ENCODE data around the gene PRRC2B. TPM values are rescaled to one million over a fixed set of nuclear protein-coding genes. Genes with fewer than 3 reads are reported as not detected.

The PRRC2B gene
- total RNA-seq, 2 donors from 2014 or later: 127 to 131 TPM

DNA sequence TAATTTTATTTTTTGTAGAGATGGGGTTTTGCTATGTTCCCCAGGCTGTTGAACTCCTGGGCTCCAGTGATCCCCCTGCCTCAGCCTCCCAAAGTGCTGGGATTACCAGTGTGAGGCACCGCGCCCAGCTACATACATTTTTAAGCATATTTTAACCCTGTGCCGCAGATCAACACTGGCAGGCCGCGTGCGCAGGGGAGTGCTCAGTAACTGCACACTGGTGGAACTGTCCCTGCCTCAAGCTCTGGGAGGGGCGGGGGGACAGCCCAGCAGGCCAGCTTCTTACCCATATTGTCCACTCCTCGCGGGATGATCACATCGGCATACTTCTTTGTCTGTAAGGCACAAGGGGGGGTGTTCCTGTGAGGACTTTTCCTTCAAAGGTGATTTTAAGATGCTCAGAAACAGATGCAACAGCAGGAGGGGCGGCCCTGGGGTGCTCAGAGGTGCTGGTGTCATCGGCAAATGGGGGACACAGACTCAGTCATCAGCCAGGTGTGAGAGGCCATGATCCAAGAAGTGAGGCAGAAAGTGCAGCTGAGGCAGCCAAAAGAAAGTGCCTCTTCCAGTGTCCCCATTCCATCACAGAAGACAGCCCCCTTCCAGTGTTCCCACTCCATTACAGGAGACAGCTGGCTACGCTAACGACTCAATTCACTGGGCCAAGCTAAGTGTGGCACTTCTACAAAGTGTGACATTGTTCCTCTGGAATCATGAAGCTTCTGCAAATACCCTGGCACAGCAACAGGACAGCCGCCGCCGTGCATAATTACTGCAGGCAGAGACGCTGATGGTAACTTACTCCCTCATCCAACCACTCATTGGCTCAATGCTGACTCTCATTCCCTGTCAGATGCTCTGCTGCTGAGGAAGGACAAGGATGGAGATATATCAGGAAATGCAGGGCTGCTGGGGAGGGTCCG, 132.0 kb downstream of the PRRC2B start:
- intact Hi-C loops (cut with DNase I): no loop called here
- no peak overlapping the region for H3K4me3 ChIP-seq
- peaks cover 10% of the 10 kb centered on the region for H3K4me1 ChIP-seq
- H3K9me3 ChIP-seq: no peaks in the 10 kb centered on the region
- TF ChIP-seq, protein P1, sequence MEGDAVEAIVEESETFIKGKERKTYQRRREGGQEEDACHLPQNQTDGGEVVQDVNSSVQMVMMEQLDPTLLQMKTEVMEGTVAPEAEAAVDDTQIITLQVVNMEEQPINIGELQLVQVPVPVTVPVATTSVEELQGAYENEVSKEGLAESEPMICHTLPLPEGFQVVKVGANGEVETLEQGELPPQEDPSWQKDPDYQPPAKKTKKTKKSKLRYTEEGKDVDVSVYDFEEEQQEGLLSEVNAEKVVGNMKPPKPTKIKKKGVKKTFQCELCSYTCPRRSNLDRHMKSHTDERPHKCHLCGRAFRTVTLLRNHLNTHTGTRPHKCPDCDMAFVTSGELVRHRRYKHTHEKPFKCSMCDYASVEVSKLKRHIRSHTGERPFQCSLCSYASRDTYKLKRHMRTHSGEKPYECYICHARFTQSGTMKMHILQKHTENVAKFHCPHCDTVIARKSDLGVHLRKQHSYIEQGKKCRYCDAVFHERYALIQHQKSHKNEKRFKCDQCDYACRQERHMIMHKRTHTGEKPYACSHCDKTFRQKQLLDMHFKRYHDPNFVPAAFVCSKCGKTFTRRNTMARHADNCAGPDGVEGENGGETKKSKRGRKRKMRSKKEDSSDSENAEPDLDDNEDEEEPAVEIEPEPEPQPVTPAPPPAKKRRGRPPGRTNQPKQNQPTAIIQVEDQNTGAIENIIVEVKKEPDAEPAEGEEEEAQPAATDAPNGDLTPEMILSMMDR (IDR thresholded peaks at IDR 0.05): no peak
- H3K27ac ChIP-seq: no peak overlapping the region
- no peak for DNase-seq
- peaks cover 5% of the 10 kb centered on the region for H3K36me3 ChIP-seq
- no peak overlapping the region for H3K9ac ChIP-seq (ENCODE audit: low read depth in 2 of 2, low read length in 2 of 2)
- H3K27me3 ChIP-seq: no peaks in the 10 kb centered on the region

DNA sequence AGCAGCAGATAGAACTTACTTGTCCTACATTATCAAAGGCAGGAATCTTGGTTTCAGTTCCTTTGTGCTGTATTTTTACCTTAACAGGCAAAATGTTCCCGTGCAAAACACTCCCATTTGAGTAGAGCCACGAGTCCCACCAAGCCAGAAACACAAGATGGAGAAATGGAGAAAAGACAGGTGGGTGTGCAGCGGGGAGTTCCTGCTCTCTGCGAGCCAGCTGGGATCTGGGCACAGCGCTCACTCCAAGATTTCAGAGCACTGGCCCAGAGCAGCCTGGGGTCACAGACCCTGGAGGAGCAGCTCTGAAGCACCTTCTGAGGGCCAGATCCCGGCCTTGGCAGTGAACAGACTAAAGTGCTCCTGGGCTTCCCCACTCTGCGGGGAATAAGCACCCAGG, 134.3 kb downstream of the PRRC2B start:
- Histone ChIP-seq H3K9me3 (no peaks in the 10 kb centered on the region), H3K4me3 (no peak overlapping the region), H3K27ac (no peak overlapping the region), H3K36me3 (peaks cover 5% of the 10 kb centered on the region), H3K4me1 (peaks cover 10% of the 10 kb centered on the region), H3K27me3 (no peaks in the 10 kb centered on the region), H3K9ac (ENCODE audit: low read depth in 2 of 2, low read length in 2 of 2) (no peak overlapping the region)
- intact Hi-C loops (cut with DNase I): no loop called here
- TF ChIP-seq, protein P1 (IDR thresholded peaks at IDR 0.05): no peak
- DNase-seq: no peak

DNA sequence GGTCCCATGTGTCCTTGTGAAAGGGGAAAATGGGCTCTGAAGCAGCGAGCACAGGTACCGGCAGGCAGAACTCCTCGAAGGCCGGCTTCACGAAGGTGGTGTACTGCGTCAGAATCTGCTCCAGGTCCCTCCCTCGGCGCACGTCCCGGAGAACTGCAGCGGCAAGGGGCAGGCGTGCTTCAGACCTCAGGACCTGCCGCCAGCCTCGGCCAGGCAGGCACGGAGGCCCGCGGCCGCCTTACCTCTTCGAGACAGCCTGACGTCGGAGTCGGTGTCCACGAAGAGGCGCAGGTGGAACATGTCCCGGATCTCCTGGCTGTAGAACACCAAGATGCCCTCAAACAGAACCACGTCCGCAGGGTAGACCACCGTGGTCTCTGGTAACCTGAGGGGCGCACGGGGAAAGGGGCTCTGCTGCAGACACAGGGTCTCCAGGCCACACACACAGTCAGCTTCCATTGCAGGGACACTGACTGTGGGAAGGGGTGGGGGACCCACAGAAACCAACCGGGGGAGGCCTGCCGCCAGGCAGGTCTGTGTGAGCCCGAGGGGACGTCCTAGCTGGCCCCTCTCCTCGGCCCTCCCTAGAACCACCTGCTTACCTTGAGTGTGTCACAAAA, 135.1 kb downstream of the PRRC2B start:
- intact Hi-C loops (cut with DNase I): no loop called here
- Histone ChIP-seq H3K27me3 (no peaks in the 10 kb centered on the region), H3K27ac (no peak overlapping the region), H3K4me3 (no peak overlapping the region), H3K9ac (ENCODE audit: low read depth in 2 of 2, low read length in 2 of 2) (no peak overlapping the region), H3K4me1 (peaks cover 10% of the 10 kb centered on the region), H3K36me3 (peaks cover 5% of the 10 kb centered on the region), H3K9me3 (no peaks in the 10 kb centered on the region)
- TF ChIP-seq, protein P1 (IDR thresholded peaks at IDR 0.05): no peak
- DNase-seq: no peak

DNA sequence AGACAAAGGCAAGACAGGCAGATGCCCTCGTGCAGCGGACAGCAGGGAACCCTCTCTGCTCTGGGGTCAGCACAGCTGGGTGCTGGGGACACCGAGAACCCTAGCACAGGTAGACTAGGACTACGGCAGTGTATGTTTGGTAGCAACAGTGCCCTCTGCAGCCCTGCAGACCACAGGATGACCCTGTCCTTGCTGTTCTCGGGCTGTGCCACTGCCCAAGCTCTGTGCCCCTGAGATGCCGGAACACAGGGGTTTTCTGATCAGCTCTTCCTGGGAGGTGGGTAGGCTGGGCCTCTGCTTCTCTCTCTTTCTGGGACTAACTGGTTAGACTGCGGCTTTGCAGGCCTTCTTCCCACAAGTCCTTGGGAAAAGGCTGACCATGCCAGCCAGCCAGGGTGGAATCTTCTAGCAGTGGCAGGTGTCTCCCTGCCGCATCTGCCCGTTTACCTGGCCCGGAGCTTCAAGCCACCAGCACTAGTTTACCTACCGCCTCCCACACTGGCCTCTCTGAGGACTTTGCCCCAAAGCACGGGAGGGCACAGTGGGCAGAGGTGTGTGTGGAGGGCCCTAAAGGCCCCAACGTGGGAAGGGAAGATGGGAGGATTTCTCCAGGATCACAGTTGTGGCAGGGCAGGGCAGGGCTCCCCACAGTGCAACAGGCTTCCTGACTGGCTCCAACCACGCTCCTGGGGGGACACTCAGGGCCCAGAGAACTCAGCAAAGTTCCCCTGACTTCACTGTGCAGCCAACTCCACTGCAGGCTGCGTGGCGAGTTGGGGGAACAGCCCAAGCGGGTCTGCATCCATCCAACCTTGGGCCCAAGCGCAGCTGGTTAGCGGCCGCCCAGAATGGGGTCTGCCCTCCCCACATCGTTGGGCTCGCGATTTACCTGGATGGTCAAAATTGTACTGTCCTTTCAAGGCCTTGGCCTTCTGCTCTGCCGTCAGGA, 136.0 kb downstream of the PRRC2B start:
- peak overlapping the region; percentile 80 to 93 for H3K9ac ChIP-seq (ENCODE audit: low read depth in 2 of 2, low read length in 2 of 2)
- H3K4me3 ChIP-seq: peak overlapping the region; percentile 100
- TF ChIP-seq, protein P1 (IDR thresholded peaks at IDR 0.05): no peak
- DNase-seq: peak; percentile 29
- peaks cover 10% of the 10 kb centered on the region for H3K4me1 ChIP-seq
- no peaks in the 10 kb centered on the region for H3K9me3 ChIP-seq
- intact Hi-C loops (cut with DNase I): no loop called here
- no peak overlapping the region for H3K27ac ChIP-seq
- no peaks in the 10 kb centered on the region for H3K27me3 ChIP-seq
- H3K36me3 ChIP-seq: peaks cover 5% of the 10 kb centered on the region

DNA sequence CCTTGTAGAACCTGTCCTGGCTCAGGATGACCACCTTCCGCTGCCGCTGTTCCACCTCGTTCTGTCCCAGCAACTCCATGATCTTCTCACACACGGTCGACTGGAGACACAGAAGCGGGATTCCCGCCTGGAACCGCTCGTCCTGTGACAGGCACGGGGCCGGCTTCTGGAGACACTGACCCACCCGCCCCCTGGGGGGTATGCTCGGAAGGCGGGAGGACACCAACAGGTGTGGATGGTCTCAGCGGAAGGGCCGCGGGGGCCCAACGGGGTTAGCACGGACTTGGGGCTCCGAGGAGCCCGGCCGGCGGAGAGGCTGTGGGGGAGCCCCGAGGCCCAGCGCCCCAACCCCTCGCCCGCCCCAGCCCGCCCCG, 136.6 kb downstream of the PRRC2B start:
- H3K36me3 ChIP-seq: peaks cover 5% of the 10 kb centered on the region
- TF ChIP-seq, protein P1 (IDR thresholded peaks at IDR 0.05): no peak
- peak overlapping the region; percentile 36 for H3K27ac ChIP-seq
- no peaks in the 10 kb centered on the region for H3K27me3 ChIP-seq
- intact Hi-C loops (cut with DNase I): no loop called here
- peak overlapping the region; percentile 100 for H3K4me3 ChIP-seq
- peaks cover 10% of the 10 kb centered on the region for H3K4me1 ChIP-seq
- peak overlapping the region; percentile 80 to 93 for H3K9ac ChIP-seq (ENCODE audit: low read depth in 2 of 2, low read length in 2 of 2)
- DNase-seq: peak; percentile 42
- no peaks in the 10 kb centered on the region for H3K9me3 ChIP-seq
